Measurements from ENCODE around the gene MRTFA. TPM values are rescaled to one million over a fixed set of nuclear protein-coding genes. Genes with fewer than 3 reads are reported as not detected.

The MRTFA gene
- total RNA-seq, 1 donor from 2014 or later: 99.3 TPM

GRCh38 chr22:40473703-40474102 is 162.8 kb downstream of the MRTFA start:
- TF ChIP-seq, protein P1, sequence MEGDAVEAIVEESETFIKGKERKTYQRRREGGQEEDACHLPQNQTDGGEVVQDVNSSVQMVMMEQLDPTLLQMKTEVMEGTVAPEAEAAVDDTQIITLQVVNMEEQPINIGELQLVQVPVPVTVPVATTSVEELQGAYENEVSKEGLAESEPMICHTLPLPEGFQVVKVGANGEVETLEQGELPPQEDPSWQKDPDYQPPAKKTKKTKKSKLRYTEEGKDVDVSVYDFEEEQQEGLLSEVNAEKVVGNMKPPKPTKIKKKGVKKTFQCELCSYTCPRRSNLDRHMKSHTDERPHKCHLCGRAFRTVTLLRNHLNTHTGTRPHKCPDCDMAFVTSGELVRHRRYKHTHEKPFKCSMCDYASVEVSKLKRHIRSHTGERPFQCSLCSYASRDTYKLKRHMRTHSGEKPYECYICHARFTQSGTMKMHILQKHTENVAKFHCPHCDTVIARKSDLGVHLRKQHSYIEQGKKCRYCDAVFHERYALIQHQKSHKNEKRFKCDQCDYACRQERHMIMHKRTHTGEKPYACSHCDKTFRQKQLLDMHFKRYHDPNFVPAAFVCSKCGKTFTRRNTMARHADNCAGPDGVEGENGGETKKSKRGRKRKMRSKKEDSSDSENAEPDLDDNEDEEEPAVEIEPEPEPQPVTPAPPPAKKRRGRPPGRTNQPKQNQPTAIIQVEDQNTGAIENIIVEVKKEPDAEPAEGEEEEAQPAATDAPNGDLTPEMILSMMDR (IDR thresholded peaks at IDR 0.05): no peak
- DNase-seq (ENCODE audit: low spot score in 2 of 2): no peak
- Histone ChIP-seq H3K36me3 (no peaks in the 10 kb centered on the region), H3K27me3 (no peaks in the 10 kb centered on the region), H3K27ac (no peak overlapping the region), H3K4me1 (peaks cover 0 to 4% of the 10 kb centered on the region in 2 donors), H3K9me3 (no peaks in the 10 kb centered on the region), H3K4me3 (no peak overlapping the region)
- intact Hi-C loops (cut with DNase I): no loop called here

DNA sequence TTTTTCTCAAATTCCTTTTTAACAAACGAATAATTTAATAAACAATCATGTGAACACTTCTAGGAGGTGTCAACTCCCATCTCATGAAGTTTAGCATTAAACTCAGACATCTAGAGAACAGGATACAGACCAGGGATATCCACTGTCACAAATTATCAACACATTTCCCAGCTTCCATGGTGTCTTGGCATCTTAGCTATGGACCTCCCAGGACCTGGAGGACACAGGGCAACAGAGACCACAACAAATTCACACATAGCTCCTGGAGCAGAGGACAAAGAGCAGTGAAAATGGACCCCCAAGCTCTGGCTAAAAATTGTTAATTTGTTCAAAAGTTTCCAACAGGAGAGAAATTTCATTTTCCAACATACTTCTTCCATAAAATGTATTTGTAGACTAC is 163.9 kb downstream of the MRTFA start:
- H3K27me3 ChIP-seq: no peaks in the 10 kb centered on the region
- no peak overlapping the region for H3K27ac ChIP-seq
- no peak for DNase-seq (ENCODE audit: low spot score in 2 of 2)
- no peaks in the 10 kb centered on the region for H3K9me3 ChIP-seq
- TF ChIP-seq, protein P1 (IDR thresholded peaks at IDR 0.05): no peak
- intact Hi-C loops (cut with DNase I): no loop called here
- peaks cover 0 to 3% of the 10 kb centered on the region in 2 donors for H3K4me1 ChIP-seq
- no peak overlapping the region for H3K4me3 ChIP-seq
- H3K36me3 ChIP-seq: no peaks in the 10 kb centered on the region

- no peaks in the 10 kb centered on the region for H3K27me3 ChIP-seq
- intact Hi-C loops (cut with DNase I): no loop called here
- H3K27ac ChIP-seq: no peak overlapping the region
- H3K4me1 ChIP-seq: peaks cover 0 to 2% of the 10 kb centered on the region in 2 donors
- TF ChIP-seq, protein P1 (IDR thresholded peaks at IDR 0.05): no peak
- H3K9me3 ChIP-seq: no peaks in the 10 kb centered on the region
- no peak for DNase-seq (ENCODE audit: low spot score in 2 of 2)
- H3K36me3 ChIP-seq: no peaks in the 10 kb centered on the region
- no peak overlapping the region for H3K4me3 ChIP-seq
Measured at GRCh38 chr22:40472051-40472450, 164.5 kb downstream of the MRTFA start.

DNA sequence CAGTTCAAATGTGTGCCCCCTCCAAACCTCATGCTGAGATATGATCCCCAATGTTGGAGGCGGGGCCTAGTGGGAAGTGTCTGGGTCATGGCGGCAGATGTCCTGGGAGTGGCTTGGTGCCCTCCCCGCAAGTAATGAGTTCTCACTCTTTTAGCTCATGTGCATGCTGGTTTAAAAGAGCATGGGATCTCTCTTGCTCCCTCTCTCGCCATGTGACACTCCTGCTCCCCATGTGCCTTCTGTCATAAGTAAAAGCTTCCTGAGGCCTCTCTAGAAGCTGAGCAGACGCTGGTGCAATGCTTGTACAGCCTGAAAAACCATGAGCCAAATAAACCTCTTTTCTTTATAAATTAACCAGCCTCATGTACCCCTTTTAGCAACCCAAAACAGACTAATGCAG is 167.3 kb downstream of the MRTFA start:
- no peaks in the 10 kb centered on the region for H3K9me3 ChIP-seq
- intact Hi-C loops (cut with DNase I): no loop called here
- no peaks in the 10 kb centered on the region for H3K27me3 ChIP-seq
- H3K27ac ChIP-seq: no peak overlapping the region
- H3K4me3 ChIP-seq: no peak overlapping the region
- no peak for DNase-seq (ENCODE audit: low spot score in 2 of 2)
- TF ChIP-seq, protein P1 (IDR thresholded peaks at IDR 0.05): no peak
- no peaks in the 10 kb centered on the region for H3K36me3 ChIP-seq
- H3K4me1 ChIP-seq: peaks cover 0 to 2% of the 10 kb centered on the region in 2 donors

DNA sequence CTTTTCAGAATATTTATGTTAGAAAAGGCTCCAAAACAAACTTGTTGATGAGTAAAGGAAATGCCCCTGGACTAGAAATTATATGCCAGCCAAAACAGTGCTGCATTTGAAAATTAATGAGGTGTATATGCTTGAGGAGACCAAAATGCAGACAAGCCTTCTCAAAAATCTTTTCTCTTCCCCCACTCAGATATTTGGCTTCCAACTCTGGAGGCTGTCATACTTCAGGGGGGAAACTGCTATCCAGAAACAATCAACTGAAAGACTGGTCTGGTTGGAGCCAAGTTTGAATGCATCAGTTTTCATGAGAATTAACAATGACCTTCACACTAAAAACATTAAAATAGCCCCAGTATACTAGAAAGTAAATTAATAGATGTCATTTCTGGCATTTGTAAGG is 167.9 kb downstream of the MRTFA start:
- peaks cover 0 to 2% of the 10 kb centered on the region in 2 donors for H3K4me1 ChIP-seq
- intact Hi-C loops (cut with DNase I): no loop called here

More for the DNA sequence above, 167.9 kb downstream of the MRTFA start:
- no peak overlapping the region for H3K4me3 ChIP-seq
- TF ChIP-seq, protein P1 (IDR thresholded peaks at IDR 0.05): no peak
- no peak overlapping the region for H3K27ac ChIP-seq
- no peaks in the 10 kb centered on the region for H3K27me3 ChIP-seq
- no peaks in the 10 kb centered on the region for H3K36me3 ChIP-seq
- no peaks in the 10 kb centered on the region for H3K9me3 ChIP-seq
- no peak for DNase-seq (ENCODE audit: low spot score in 2 of 2)

All from ascending aorta (tissue), 2 donors.